Measurements from ENCODE around the gene PSAPL1.

DNA sequence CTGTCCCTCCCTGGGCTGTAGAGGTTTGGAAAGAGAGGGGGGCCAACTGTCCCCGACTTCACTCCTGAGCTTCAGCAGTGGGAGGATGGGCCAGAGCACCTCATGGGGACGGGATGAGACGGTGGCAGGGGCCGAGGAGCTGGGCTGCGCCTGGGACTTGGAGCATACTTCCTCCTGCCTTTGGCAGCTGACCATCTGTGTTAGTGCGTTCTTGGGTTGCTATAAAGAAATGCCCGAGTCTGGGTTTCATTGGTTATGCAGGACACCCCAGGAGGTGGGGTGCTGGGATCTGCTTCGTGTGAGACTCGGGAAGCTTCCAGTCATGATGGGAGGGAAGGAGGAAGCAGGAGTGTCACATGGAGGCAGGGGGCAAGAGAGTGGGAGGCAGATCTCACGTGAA lies 7.4 kb downstream of the PSAPL1 start:
- TF ChIP-seq, protein P1, sequence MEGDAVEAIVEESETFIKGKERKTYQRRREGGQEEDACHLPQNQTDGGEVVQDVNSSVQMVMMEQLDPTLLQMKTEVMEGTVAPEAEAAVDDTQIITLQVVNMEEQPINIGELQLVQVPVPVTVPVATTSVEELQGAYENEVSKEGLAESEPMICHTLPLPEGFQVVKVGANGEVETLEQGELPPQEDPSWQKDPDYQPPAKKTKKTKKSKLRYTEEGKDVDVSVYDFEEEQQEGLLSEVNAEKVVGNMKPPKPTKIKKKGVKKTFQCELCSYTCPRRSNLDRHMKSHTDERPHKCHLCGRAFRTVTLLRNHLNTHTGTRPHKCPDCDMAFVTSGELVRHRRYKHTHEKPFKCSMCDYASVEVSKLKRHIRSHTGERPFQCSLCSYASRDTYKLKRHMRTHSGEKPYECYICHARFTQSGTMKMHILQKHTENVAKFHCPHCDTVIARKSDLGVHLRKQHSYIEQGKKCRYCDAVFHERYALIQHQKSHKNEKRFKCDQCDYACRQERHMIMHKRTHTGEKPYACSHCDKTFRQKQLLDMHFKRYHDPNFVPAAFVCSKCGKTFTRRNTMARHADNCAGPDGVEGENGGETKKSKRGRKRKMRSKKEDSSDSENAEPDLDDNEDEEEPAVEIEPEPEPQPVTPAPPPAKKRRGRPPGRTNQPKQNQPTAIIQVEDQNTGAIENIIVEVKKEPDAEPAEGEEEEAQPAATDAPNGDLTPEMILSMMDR (conservative IDR thresholded peaks at IDR 0.05; ENCODE audit: low read depth, low read length) = no peak
- no peak for TF ChIP-seq EZH2 (IDR thresholded peaks at IDR 0.05; ENCODE audit: borderline replicate concordance, low read depth, low read length, poor library complexity, severe bottlenecking)
